NCI-H524 treated with DMSO at 0.1 percent for 48 hours (cell line): ENCODE results near the gene MYBPC2.
A peak's percentile ranks its signal among the peaks of the same experiment; 100 is the strongest.
"Not testable (repeated sequence)": the region's sequence is repeated elsewhere in the genome, so short reads cannot be mapped to it uniquely, and the experiment has no call there.

ENCODE experiments used
- DNase-seq: peaks from one replicate; lab custom pipeline; 2025; lab: John Stamatoyannopoulos, UW

MYBPC2 gene

DNA sequence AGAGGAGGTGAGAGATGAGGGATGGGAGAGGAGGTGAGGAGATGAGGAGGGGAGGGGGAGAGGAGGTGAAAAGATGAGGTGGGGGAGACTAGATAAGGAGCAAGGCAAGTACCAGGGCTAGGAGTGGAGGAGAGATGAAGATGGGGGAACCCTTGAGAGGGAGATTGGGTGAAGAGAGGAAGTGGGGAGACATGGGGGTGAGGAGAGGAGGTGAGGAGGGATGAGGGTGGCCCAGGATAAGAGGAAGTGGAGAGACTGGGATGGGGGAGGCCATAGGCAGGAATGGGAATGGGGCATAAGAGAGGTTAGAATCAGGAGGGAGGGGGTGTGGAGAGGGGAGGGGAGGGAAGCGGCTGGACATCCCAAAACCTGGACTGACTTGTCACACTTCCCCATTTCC lies 26.9 kb downstream of the MYBPC2 start:
- DNase-seq, result no peak

DNA sequence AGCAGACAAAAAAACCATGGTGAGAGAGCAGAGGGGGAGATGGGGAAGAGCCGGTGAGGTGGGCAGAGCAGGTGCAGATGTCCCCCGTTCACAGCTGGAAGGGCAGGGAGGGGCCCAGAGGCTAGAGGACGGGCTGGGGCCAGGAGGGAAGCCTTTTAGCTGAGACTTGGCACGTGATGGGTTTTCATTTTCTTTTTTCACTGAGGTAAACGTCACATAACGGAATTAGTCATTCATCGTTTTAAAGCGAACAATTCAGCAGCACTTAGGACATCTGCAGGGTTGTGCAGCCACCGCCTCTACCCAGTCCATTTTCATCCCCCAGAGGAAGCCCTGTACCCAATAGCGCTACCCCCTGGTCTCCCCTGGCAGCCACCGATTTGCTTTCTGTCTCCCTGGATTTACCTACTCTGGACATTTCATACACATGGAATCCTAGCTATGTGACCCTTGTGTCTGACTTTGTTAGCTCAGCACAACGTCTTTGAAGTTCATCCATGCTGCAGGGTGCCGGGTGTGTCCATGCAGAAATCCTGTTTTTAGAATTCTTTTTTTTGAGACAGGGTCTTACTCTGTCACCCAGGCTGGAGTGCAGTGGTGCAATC lies 27.6 kb downstream of the MYBPC2 start:
- no peak for DNase-seq

DNA sequence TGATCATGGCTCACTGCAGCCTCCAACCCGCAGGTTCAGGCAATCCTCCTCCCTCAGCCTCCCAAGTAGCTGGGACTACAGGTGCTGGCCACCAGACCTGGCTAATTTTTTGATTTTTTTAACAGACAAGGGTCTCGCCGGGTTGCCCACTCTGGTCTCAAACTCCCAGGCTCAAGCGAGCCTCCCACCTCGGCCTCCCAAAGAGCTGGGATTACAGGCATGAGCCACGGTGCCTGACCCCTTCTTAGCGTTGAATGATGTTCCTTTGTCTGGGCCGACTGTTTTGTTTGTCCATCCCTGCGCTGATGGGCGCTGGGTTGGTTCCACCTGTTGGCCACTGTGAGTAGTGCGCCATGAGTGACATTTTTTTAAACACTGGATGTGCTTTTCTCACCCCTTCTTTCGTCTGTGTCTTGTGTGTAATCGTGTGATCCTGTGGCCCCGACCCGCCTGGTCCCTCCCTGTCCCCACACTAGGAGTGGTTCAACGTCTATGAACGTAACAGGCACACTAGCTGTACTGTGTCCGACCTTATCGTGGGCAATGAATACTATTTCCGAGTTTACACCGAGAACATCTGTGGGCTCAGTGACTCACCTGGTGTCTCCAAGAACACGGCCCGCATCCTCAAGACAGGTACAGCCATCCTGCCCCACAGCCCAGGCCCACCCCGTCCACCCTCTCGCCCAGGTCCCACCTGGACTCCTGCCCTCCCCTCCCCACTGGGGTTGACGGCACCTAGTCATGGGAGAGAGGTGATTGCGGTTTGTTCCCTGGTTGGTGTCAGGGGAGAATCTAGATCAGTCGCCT lies 28.6 kb downstream of the MYBPC2 start:
- no peak for DNase-seq

DNA sequence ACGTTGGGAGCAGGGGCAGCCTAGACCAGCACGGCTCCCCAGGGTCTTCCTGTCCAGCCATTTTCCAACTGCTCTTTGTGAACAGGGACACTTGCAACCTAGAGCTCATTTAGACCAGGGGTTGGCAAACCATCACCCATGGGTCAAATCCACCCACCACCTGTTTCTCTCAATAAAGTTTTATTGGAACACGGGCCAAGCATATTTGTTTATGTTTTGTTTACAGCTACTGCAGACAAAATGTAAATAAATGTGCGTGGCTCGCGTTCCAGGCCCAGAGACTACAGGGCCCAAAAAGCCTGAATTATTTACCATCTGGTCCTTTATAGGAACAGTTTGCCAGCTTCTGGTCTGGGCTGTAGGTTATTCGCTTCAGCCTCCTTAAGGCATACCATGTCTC lies 30.3 kb downstream of the MYBPC2 start:
- DNase-seq, result no peak

DNA sequence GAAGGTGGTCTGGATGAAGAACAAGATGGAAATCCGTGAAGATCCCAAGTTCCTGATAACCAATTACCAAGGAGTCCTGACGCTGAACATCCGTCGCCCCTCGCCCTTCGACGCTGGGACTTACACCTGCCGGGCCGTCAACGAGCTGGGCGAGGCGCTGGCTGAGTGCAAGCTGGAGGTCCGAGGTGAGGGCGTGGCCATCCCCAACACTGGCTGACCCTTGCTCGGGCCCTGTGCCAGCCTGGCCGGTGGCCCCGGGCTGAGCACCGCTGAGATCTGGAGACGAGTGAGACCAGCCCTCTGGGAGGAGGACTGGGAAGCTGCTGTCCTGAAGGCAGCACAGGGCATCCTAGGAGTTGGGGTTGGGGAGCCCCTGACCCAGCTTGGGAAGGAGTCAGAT lies 31.7 kb downstream of the MYBPC2 start:
- no peak for DNase-seq

DNA sequence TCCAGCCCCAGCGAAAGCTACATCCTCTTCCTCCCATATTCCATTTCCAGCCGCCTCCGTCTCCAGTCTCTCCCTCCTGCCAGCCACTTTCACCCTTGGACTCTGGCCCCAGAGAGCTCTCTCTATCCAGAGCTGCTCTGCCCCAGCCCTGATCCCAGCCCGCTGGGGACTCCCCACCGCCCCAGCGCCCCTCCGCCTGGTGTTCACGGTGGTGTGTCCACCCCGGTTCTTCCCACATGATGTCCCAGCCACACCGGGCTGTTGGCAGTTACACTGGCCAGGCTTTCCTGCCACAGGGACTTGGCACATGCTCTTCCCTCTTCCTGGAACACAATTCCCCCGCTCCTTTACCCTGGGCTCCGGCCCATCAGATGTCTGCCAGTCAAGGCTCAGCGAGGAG lies 32.3 kb downstream of the MYBPC2 start:
- no peak for DNase-seq

DNA sequence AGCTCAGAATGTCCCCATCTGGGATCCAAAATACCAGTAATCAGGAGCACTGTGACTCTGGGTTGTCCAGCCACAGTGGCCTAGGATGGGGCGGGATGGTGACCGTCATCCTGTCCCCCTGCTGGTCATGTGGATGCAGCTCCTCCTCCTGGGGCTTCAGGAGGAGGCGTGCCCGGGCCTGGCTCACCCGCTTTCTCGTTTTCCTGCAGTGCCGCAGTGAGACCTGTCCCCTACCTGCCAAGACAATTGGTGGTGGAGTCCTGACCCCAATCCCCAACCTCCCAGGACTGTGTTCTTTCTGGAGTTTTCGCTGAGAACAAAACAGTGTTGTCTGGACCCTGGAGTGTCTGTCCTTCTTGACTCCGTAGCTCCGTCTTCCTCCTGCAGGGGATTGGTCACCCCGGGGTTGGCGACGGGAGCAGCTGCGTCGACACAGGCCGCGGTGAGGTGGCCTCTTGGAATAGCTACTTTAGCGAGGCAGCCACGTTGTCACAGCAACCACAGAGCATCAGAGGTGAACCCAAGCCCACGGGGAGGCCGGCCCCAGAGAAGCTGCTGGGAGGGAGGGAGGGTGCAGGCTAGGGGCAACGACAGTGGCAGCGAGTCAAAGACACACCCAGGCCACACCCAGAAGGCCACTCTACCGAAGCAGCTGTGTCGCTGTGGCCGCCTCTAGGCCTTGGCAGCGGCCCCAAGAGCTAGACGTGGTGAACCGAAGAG lies 33.5 kb downstream of the MYBPC2 start:
- no peak for DNase-seq

DNA sequence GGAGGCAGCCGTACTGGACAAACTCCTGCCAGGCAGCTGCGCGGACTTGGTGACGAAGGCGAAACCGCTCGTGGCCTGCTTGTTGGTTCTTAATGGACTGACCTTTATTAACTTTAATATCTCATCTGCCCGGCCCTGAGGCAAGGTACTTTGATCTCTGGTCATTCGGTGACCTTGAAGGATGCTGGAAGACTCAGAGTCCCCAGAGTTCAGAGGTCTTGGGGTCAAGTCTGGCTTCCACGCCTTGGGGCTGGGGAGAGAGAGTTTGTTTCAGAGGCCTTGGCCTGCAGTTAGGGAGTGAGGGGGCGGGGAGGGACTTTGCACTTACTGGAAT lies 34.0 kb downstream of the MYBPC2 start:
- DNase-seq, result no peak

DNA sequence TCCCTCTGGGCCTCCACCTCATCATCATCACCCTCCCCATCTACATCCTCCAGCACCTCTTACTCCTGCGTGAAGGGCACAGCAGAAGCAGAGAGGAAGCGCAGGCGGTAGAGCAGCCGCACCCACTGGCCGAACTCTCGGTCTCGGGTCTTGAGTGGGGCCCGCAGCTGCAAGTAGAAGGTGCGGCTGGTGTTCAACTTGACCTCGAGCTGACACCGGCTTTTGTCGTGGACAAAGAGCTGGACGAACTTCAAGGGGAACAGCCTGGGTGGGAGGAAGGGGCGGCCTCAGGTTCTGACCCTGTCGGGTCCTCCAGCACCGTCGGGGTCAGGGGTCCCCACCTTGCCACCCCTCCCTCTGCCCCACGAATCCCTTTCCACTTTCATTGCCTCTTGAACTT lies 34.9 kb downstream of the MYBPC2 start:
- no peak for DNase-seq

DNA sequence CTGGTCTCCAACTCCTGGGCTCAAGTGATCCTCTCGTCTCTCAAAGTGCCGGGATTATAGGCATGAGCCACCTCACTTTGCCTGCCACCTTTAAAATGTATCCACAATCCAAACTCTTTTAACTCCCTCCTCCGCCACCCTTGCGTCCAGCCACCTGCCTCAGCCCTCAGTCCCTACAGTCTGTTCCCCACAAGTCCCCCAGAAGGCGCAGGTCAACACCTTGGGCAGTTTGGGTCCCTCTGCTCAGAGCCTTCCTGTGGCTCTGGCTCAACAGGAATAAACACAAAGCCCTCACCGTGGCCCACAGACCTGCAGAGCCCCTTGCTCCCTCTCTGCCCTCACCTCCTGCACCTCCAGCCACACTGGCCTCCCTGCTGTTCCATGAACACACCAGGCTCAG lies 36.1 kb downstream of the MYBPC2 start:
- DNase-seq, result no peak

DNA sequence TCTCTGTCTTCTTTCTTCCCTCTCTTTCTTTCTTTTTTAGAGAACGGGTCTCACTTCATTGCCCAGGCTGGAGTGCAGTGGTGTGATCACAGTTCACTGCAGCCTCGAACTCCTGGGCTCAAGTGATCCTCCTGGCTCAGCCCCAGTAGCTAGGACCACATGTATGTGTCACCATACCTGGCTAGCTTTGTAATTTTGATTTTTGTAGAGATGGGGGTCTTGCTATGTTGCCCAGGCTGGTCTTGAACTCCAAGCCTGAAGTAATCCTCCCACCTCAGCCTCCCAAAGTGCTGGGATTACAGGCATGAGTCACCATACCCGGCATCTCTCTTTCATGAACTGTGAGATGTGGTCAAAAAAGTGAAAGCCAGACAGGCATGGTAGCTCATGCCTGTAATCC lies 40.6 kb downstream of the MYBPC2 start:
- not testable (repeated sequence) for DNase-seq

DNA sequence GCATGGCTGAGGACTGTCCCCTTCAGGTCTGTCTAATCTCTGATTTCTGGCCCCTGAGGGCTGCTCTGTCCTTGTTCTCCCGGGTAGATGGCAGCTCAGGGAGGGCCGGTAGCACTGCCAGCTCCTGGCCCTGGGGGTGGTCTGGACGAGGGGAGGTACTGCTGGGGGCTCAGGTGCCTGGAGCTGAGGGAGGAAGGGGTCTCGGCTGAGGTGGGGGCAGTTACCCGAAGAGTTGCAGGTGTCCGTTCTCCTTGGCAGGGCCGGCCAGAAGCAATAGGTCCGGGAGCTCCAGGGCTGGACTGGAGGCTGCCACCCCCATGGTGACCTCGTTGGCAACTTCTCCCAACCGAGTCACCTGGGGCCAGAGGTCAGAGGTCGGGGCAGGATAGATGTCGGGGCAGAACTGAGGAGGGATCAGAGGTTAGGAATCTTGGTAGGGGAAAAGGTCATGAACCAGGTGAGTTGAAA lies 42.4 kb downstream of the MYBPC2 start:
- DNase-seq, result no peak

DNA sequence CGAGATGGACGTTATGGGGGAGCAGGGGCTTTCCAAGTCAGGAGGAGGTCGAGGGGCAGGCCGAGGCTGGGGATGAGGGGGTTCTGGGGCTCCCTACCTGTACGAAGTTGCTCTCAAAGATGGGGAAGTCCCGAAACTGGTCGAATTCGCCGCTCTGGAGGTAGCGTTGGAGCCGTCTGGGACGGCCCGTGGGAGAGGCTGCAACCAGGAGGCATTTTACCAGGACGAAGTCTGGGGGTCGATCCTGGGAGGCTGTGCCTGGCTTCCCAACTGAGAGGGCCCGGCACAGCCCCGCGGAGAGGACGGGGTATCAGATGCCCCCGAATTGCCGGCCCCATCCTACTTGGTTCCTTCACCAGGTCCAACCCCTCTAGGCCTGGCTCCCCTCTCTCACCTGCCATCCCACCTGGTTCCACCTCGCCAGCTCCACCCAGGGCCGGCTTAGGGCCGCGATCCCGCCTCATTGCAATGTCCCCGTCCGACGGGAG lies 43.1 kb downstream of the MYBPC2 start:
- no peak for DNase-seq

DNA sequence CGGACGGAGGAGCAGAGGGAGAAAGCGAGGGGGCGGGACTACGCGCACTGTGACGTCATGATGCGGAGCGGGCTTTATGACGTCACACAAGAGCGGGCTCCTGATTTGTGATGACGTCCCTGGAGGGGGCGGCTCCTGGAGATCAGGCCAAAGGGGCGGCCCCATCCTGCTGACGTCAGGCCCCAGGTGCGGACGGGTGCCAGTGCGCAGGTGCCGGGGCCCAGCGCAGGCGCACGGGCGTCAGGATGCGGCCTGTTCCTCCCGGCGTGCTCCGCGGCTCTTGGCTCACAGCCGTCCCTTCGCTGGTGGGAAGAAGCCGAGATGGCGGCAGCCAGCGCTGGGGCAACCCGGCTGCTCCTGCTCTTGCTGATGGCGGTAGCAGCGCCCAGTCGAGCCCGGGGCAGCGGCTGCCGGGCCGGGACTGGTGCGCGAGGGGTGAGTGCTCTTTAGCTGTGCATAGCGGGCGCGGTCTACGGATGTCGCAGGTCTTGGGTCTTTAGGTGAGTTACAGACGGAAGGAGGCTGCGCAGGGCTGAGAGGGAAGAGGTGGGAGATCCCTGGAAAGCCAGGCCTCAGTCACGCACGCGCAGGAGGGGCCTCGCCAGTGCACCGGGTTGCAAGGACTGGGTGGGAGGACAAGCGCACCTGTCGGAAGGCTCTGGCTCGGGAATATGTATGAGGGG lies 43.7 kb downstream of the MYBPC2 start, which contains the start of the genes EMC10 and GARIN5A:
EMC10 (plus strand) TSS at position 284 of the 683 bp plus-strand sequence; CDS start at position 322, 38 bp downstream.
GARIN5A (minus strand) TSS at position 625 of the 683 bp plus-strand sequence; CDS start at position 165, 460 bp downstream.
- DNase-seq, result peak; percentile 40

DNA sequence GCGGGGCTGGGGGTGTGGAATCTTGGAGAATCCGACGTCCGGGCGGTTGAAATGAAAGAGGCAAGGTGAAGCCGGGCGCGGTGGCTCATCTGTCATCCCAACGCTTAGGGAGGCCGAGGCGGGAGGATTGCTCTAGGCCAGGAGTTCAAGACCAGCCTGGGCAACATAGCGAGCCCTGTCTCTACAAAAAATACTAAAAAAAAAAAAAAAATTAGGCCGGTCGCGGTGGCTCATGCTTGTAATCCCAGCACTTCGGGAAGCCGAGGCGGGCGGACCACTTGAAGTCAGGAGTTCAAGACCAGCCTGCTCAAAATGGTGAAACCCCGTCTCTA lies 44.2 kb downstream of the MYBPC2 start:
- DNase-seq, result no peak

DNA sequence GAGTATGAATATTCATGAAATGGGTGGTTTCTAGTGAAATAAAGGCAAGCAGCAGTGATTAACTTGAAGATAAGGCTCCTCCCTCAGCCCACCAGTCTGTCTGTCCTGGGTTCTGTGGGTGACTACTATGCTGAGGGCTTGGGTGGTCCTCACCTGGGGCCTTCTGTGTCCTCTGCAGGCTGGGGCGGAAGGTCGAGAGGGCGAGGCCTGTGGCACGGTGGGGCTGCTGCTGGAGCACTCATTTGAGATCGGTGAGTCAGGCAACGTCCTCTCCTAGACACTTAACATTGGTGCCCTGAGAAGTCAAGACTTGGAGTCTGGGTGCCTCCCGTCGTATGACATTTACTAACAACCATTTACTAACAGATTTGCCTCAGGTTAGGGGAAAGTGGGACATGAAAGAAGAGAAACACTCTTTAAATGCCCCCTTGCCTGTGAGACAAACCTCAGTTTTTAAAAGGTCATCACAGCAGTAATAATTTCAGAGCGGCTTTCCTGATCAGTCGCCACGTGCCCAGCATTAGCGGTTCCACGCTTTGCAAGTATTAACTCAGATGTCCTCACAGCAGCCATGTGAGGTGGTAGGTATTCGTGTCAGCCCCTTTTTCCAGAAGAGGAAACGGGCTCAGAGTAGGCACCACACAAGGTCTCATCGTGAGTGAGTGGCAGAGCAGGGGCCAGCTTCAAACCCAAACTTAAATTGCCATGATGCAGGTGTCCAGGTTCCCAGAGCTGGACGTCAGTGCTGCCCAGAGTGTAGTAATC lies 45.2 kb downstream of the MYBPC2 start:
- no peak for DNase-seq

DNA sequence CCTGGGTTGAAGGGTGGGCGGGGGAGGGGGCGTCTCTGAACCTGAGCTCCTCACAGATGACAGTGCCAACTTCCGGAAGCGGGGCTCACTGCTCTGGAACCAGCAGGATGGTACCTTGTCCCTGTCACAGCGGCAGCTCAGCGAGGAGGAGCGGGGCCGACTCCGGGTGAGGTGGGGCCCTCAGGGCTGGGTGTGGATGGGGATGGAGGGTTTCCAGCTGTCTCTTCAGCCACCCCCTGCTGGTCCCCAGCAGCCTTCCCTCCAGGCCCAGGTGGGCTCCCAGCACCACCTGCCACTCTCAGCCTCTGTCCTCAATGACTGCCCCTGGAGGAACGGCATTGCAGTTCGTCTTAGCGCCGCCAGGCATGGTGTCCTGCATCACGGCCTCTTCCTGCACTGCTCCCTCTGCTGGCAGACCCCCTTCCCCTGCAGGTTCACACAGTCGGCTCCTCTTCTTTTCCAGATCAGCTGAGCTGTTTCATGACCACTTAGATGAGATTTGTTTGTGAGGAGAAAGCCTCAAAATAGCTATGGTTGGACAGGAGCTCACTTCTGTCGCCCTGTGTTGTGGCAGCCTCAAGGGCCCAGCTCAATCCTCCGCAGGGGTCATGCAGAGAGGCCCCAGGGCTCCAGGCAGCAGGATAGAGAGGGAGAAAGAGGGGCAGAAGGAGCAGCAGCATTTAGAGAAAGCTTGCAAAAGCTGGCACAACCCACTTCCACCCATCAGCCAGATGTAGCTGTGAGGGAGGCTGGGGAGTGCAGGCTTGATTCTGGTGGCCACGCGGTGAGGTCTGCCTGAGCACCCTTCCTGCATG lies 46.4 kb downstream of the MYBPC2 start:
- no peak for DNase-seq

DNA sequence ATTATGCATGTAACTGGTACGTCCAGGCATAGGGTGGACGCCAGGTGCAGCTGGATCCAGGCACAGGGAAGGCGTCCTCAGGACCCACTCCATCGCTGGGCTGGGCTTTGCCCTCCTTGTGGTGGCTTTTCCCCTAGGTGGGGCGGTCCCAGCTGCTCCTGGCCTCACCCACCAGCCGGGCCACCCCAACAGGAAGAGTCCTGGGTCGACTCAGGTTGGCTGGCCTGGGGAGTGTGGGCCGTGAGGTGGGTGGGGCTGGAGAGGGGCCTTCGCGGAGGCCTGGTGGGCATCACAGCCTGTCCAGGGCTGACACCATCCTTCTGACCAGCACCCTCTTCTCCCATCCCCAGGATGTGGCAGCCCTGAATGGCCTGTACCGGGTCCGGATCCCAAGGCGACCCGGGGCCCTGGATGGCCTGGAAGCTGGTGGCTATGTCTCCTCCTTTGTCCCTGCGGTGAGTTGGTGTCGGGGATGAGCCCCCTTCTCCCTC lies 47.1 kb downstream of the MYBPC2 start:
- no peak for DNase-seq

DNA sequence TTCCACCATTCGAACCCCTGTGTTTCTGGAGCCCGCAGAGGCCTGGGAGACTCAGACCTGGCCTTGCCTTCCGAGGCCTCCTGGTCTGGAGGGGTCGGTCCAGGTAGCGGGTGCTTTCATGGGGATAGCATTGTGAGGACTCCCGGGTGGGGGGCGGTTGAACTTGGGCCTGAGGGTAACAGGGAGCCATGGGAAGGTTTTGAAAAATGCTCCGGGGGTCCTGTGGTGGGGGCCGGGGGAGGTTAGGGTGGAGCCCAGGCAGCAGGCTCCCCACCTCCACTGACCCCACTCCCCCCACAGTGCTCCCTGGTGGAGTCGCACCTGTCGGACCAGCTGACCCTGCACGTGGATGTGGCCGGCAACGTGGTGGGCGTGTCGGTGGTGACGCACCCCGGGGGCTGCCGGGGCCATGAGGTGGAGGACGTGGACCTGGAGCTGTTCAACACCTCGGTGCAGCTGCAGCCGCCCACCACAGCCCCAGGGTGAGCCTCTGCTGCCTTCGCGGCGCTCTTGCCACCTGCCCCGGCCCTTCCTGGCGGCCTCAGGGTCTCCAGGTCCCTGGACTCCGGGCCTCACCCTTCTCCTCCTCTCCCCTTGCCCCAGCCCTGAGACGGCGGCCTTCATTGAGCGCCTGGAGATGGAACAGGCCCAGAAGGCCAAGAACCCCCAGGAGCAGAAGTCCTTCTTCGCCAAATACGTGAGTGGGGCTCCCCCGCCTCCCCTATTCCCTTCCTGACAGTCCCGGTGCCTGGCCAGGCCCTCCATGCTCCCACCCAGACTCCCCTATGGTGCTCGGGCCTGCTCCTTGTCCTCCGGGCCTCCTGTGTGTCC lies 47.8 kb downstream of the MYBPC2 start:
- DNase-seq, result no peak
